ENCODE results near the gene TOMT. TPM values are rescaled to one million over a fixed set of nuclear protein-coding genes. Genes with fewer than 3 reads are reported as not detected.
A peak's percentile ranks its signal among the peaks of the same experiment; 100 is the strongest.

TOMT gene
- total RNA-seq, 1 donor from 2014 or later, result not detected

GRCh38 chr11:72081184-72081644 is 24.5 kb upstream of the TOMT start:
- Histone ChIP-seq H3K27ac (peak overlapping the region; percentile 65), H3K9ac (no peak overlapping the region), H4K20me1 (ENCODE audit: low read depth) (peaks cover 33% of the 10 kb centered on the region), H3K79me2 (ENCODE audit: low read depth) (peaks cover 39% of the 10 kb centered on the region), H3K36me3 (no peaks in the 10 kb centered on the region), H3F3A (ENCODE audit: low read depth) (peaks cover 25% of the 10 kb centered on the region), H3K4me2 (peak overlapping the region; percentile 67), H2AFZ (replicated peaks) (peak overlapping the region; percentile 43), H3K4me1 (peaks cover 16% of the 10 kb centered on the region), H3K4me3 (peak overlapping the region; percentile 46), H3K27me3 (no peaks in the 10 kb centered on the region), H3K9me3 (ENCODE audit: low read depth) (no peaks in the 10 kb centered on the region)
- H3K4me1 Mint-ChIP-seq, result peaks cover 34% of the 10 kb centered on the region
- H3K9me3 Mint-ChIP-seq, result no peaks in the 10 kb centered on the region
- DNase-seq (ENCODE audit: low spot score), result no peak
- peak overlapping the region; percentile 90 for H3K4me3 Mint-ChIP-seq
- peak overlapping the region; percentile 100 for H3K27ac Mint-ChIP-seq
- H3K36me3 Mint-ChIP-seq, result no peaks in the 10 kb centered on the region
- TF ChIP-seq CTCF (IDR thresholded peaks at IDR 0.05) (no peak), EZH2 (IDR thresholded peaks at IDR 0.05) (no peak), EZH2phosphoT487 (IDR thresholded peaks at IDR 0.05) (no peak)
- peaks cover 2% of the 10 kb centered on the region for H3K27me3 Mint-ChIP-seq (ENCODE audit: insufficient read depth, low read depth)

DNA sequence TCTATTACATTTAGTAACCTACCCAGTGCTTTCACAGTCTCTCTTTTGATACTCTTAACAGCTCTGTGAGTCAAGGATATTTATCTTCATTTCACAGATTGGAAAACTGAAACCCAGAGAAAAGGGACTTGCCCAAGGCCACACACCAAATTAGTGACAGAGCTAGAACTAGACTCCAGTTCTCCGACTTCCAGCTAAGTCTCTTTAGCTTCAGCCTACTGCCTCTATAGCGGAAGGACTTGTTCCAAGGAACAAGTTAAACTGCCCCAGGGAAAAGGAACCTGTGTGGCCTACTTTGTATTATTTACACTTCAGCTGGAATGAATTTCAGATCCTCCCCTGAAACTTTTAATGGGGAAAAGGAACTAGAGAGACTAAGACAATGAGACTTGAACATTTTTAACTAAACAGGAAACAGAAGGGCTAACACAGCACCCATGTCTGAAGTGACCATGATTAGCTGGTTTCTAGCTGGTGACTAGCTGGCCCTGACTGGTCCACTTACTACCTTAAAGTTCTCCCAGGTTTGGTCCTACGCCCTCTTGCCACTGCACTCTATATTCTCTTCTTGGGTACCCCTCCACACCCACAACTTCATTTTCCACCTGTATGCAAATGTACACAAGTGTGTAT is 23.8 kb upstream of the TOMT start:
- no peaks in the 10 kb centered on the region for H3K36me3 ChIP-seq
- peaks cover 32% of the 10 kb centered on the region for H3K79me2 ChIP-seq (ENCODE audit: low read depth)
- DNase-seq (ENCODE audit: low spot score), result no peak
- H3K9ac ChIP-seq, result no peak overlapping the region
- H3K4me3 Mint-ChIP-seq, result peak overlapping the region; percentile 90
- H3K4me2 ChIP-seq, result no peak overlapping the region
- H3K27ac Mint-ChIP-seq, result peak overlapping the region; percentile 80
- peaks cover 27% of the 10 kb centered on the region for H4K20me1 ChIP-seq (ENCODE audit: low read depth)
- H2AFZ ChIP-seq (replicated peaks), result no peak overlapping the region
- H3K4me1 ChIP-seq, result peaks cover 20% of the 10 kb centered on the region
- H3K27me3 ChIP-seq, result no peaks in the 10 kb centered on the region
- H3K36me3 Mint-ChIP-seq, result no peaks in the 10 kb centered on the region
- H3K4me3 ChIP-seq, result no peak overlapping the region
- no peaks in the 10 kb centered on the region for H3K9me3 ChIP-seq (ENCODE audit: low read depth)
- no peak overlapping the region for H3K27ac ChIP-seq
- H3K27me3 Mint-ChIP-seq (ENCODE audit: insufficient read depth, low read depth), result peaks cover 2% of the 10 kb centered on the region
- peaks cover 34% of the 10 kb centered on the region for H3K4me1 Mint-ChIP-seq
- H3F3A ChIP-seq (ENCODE audit: low read depth), result peaks cover 32% of the 10 kb centered on the region
- TF ChIP-seq CTCF (IDR thresholded peaks at IDR 0.05) (no peak), EZH2phosphoT487 (IDR thresholded peaks at IDR 0.05) (no peak), EZH2 (IDR thresholded peaks at IDR 0.05) (no peak)
- no peaks in the 10 kb centered on the region for H3K9me3 Mint-ChIP-seq

DNA sequence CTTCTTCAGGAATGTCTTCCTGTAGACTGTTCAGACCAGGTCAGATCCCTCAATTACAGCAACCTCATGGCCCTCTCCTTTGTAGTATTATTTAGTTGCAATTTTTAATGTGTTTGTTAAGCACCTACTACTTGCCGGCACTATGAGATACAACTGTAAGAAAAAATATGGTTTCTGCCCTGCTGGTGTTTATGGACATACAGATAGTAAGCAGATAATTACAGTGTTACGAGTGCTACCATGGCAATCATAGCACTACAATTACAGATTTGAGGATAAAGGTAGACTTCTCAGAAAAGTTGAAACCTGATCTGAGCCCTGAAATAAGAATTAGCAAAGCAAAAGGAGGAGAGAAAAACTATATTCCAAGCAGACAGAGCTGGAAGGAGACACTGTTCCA is 22.3 kb upstream of the TOMT start:
- Histone ChIP-seq H2AFZ (replicated peaks) (no peak overlapping the region), H3K9me3 (ENCODE audit: low read depth) (no peaks in the 10 kb centered on the region), H3K9ac (no peak overlapping the region), H3F3A (ENCODE audit: low read depth) (peaks cover 34% of the 10 kb centered on the region), H3K79me2 (ENCODE audit: low read depth) (peaks cover 17% of the 10 kb centered on the region), H3K4me2 (no peak overlapping the region), H3K27ac (no peak overlapping the region), H4K20me1 (ENCODE audit: low read depth) (peaks cover 16% of the 10 kb centered on the region), H3K27me3 (no peaks in the 10 kb centered on the region), H3K4me1 (peaks cover 17% of the 10 kb centered on the region), H3K36me3 (no peaks in the 10 kb centered on the region), H3K4me3 (no peak overlapping the region)
- no peaks in the 10 kb centered on the region for H3K36me3 Mint-ChIP-seq
- H3K4me1 Mint-ChIP-seq, result peaks cover 29% of the 10 kb centered on the region
- TF ChIP-seq EZH2 (IDR thresholded peaks at IDR 0.05), result no peak
- TF ChIP-seq EZH2phosphoT487 (IDR thresholded peaks at IDR 0.05), result no peak
- no peak for TF ChIP-seq CTCF (IDR thresholded peaks at IDR 0.05)
- DNase-seq (ENCODE audit: low spot score), result no peak
- H3K4me3 Mint-ChIP-seq, result no peak overlapping the region
- H3K9me3 Mint-ChIP-seq, result no peaks in the 10 kb centered on the region
- peaks cover 2% of the 10 kb centered on the region for H3K27me3 Mint-ChIP-seq (ENCODE audit: insufficient read depth, low read depth)
- H3K27ac Mint-ChIP-seq, result peak overlapping the region; percentile 9

All from neural progenitor cell (in vitro differentiated cells).